ENCODE results near the gene NMD3.

NMD3 gene

GRCh38 chr3:161284989-161285388, 63.9 kb downstream of the NMD3 start:
- no peak for DNase-seq (ENCODE audit: low spot score)

DNA sequence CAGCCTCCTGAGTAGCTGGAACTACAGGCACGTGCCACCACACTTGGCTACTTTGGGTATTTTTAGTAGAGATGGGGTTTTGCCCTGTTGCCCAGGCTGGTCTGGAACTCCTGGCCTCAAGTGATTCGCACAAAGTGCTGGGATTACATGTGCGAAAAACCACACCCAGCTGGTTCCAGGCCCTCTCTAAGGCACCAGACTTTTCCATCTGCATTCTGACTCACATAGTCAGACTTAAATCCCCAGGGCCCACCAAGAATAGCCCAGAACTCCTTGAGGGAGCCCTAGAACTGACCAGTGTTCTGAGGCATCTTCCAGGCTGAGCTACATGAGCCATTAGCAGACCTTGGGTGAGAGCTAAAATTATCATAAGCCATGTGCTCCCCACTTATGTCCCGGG, 68.1 kb downstream of the NMD3 start:
- DNase-seq (ENCODE audit: low spot score) = no peak

GRCh38 chr3:161291191-161291901, 70.2 kb downstream of the NMD3 start:
- DNase-seq (ENCODE audit: low spot score) = no peak

GRCh38 chr3:161293381-161293780, 72.3 kb downstream of the NMD3 start:
- no peak for DNase-seq (ENCODE audit: low spot score)

- no peak for DNase-seq (ENCODE audit: low spot score)
Measured at GRCh38 chr3:161295325-161295724, 74.2 kb downstream of the NMD3 start.

DNA sequence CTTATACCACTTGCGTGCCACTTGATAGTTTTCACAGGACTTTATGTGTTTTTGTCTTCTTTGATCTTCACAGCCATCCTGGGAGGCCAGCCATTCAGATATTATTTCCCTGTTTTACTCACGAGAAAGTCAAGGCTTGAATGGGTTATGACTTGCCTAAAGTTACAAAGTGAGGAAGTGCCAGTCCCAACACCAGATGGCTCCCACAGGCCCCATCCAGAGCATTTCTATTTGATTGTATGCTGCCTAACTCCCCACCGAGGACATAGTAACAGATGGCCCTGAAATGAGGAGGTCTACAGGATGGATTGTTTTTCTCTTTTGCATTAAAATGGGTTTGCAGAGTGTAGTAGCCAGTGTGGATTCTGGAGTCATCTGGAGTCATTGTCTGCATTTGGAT, 75.7 kb downstream of the NMD3 start:
- no peak for DNase-seq (ENCODE audit: low spot score)
